HG03460 (cell line): ENCODE data around the gene DOCK11.

Experiments
- ATAC-seq: cut with Tn5 transposase; IDR thresholded peaks from one replicate; pipeline ENCODE4 v1.9.1; 2021; ENCODE audit not compliant: unreplicated experiment

Gene DOCK11

DNA sequence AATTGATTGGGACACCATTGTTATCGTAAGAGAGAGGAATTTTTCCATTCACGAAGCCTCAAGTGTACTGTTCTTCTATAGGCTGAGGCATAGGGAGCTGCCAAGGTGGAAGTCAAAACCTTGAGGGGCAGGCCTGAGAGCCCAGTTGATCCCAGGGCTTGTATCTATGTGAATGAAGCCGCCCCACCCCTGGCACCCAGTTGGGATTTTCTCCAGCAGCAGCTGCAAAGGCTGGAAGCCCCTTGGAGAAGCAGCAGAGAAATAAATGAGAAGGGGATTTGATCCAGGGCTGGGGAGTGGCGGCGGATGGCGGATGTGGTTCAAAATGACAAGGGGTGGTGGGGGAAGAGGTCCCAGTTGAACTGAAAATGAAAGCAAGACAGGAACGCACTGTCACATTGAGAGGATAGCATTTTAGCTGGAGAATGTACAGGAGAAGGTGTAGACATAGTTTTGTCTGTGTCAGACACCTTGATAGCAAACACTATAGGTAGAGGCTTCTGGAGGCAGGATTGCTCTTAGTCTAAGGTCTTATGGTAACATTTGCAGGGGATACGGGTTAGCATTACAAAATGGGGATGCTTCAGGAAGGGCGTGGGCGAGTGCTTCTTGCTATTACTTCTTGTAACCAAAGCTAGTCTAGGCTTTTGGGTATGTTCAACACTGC lies 32.6 kb downstream of the DOCK11 start:
- ATAC-seq = peak; percentile 81

DNA sequence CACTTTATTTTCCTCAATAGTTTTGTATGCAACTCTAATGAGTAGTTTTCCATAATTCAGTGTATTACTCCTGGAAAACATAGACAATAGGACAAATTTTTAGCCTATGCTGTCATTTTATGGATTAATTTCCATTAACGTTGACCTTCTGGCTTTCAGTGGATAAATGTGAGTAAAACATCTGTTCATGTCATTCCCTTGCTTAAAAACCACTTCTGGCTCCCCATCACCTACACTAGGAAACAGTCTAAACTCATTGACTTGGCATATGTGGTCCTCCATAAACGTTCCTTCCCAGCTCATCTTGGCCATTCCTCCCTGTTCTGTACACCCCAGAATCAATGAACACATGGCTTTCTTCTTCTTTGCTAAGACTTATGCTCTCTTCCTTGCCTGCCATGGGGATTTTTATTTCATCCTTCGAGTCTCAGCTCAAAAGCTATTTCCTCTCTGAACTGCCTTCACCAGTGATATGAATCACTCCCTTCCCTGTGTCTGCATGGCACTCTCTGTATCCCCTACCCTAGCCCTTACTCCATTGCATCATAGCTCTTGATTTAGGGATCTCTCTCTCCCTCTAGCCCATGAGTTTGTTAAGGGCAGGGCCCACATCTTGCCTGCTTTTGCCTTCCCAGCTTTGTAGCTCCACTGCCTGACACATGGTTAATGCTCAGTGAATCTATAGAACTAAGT lies 34.8 kb downstream of the DOCK11 start:
- no peak for ATAC-seq

DNA sequence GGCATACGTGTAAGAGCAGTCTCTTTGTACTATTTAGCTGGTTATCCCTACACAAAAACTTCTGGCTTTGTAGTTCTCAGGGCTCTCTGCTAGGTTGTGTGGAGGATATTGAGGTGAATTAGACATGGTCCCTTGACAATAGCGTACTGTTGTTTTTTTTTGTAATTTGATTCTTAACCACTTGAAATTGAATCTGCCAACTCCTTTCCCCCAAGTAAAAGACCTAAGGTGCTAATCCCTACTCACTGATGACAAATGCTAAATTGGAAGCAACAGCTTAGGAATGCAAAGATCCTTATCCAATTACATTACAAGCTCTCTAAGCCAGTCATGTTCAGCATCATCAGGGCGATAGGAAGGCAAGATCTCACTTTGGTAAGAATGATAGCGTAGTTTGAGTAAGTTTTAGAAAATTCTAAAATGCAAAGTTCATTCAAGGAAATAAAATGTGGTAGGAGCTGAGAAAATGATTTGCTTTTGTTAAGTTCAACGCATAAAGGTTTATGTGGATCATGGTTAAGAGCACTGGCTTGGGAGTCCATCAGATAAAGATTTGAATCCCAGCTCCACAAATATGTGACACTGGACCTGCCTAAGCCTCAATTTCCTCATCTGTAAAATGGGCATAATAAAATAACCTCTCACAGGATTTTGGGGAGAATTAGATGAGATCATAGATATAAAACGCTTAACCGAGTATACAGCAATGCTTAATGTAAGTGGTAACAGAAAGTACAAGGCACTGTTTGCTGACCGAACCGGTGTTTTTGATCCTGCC lies 39.3 kb downstream of the DOCK11 start:
- no peak for ATAC-seq

DNA sequence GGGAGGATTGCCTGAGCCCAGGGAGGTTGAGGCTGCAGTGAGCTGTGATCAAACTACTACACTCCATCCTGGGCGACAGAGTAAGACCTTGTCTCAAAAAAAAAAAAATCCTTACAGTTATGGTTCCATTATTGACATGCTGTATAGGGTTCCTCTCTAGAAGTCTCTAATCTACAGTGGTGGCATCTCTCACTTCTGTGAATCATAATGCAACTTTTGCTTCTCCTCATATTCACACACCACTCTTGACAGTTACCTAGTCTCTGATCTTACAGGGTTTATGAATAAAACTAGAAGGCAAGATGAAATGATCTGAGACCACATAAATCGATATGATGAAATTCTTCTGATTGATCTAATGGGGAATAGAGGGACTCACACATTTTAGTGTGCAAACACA lies 40.6 kb downstream of the DOCK11 start:
- ATAC-seq = peak; percentile 53

DNA sequence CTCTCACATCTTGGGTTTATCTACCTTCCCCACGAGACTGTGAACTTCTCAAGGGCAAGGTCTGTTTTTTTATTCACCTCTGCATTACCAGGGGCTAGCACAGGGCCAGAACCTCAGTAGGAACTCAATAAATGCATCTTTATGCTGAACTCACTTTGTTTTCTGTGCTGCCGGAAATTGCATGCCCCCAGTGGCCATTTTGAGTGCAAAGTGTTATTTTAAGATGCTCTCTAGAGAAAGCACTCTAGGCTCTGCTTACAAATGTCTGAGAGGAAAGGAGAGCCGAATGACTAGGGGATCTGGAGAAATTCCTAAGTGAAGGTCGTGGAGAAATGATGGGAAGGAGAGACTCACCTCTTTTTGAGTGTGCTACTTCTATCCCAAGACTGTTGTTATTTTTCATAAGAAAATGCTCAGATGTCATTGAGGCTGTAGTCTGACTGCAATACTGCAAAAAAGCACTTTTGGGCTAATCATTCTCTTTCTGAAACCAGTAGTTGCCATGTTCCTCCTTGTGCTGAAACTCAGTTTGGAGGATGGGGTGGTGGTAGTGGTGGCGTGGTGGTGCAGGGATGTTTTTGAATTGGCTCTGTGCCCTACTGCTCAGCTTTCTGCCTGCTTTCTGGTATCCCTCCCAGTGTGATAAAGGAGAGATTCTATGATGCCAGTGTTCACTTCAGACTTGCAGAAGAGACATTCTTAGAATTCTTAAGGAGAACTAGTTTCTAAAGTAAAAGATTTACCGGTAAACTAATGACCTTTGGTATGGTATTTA lies 41.3 kb downstream of the DOCK11 start:
- peak; percentile 68 for ATAC-seq

DNA sequence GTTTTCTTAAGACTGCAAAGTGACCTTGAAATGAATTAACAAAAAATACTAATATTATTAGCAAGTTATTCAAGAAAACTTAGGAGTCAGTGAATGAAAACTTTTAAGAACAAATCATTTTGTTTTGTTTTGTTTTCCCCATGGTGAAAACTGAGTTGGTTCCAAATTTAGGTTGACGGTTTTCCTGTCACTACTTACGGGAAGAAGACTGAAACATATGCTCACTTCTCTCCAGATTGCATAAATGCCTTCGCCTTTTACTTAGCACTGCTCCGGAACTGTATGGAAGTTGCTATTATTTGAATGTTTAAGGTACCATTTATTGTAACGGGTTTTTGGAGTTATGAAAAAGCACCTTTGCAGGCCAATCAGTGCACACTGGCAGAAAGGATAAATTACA lies 42.8 kb downstream of the DOCK11 start:
- no peak for ATAC-seq

DNA sequence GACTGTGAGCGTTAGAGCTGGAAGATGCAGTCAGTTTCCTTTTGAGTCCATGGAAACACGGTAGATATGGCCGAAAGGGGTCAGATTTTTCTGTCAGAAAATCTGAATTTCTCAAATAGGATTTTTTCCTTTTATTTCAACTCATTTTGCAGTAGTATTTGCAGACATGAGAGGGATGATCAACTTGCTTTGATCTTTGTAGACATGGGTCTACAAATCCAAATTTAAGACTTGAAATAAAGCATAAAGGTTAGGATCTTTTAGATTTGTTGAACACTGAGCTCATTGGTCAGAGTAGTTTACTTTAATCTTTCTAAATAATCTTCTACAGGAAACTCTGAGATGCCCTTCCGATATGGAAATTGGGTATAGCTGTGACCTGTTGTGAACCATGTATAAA lies 44.7 kb downstream of the DOCK11 start:
- ATAC-seq = no peak

DNA sequence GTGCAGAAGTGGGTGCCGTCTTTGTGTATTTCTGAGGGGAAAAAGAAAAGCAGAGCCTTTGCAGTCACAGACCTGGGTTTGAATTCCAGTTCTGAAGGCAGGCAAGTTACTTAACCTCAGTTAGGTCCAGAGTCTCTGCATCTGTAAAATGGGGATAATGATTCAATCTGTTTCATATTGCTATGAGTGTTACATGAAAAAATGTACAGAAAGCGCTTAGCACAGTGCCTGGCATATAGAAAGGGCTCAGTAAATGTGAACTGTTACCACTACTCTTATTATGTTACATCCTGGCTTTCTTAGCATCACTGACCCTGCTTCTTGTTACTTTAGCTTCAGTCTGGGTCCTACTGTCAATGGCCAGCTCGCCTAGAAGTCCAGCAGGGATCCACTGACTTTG lies 45.9 kb downstream of the DOCK11 start:
- ATAC-seq = no peak

DNA sequence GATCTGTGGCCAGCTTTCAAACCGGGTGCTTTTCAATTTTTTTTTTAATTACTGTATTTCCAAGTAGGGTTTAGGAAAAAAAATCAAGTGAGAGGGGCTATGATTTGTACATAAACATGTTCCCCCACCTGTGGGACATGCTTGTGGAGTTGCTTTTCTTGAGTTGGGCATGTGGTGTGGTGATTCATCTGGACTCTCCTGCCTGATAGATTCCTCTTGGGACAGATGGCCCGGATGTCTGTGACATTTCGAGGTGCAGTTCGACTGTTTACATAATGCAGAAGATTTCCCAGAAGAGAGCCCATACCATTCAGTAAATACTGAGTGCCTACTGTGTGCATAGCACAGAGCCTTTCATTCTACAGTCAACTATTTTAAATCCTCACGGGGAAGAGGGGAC lies 49.9 kb downstream of the DOCK11 start:
- no peak for ATAC-seq

DNA sequence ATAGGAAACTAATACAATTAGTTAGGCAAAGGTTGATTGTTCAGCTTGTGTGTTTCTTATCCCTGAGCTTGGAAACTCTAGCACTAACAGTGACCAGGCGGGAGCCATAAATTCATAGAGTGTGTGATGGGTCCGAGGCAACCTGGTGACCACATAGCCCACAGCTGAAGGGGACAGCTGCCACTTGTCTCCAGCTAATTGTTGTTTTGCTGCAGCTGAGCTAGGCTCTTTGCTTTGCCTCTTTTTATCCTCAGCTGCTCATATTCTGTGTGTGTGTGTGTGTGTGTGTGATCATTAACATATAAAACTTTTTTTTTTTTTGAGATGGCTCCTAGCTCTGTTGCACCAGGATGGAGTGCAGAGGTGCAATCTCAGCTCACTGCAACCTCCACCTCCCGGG lies 53.2 kb downstream of the DOCK11 start:
- ATAC-seq = no peak

DNA sequence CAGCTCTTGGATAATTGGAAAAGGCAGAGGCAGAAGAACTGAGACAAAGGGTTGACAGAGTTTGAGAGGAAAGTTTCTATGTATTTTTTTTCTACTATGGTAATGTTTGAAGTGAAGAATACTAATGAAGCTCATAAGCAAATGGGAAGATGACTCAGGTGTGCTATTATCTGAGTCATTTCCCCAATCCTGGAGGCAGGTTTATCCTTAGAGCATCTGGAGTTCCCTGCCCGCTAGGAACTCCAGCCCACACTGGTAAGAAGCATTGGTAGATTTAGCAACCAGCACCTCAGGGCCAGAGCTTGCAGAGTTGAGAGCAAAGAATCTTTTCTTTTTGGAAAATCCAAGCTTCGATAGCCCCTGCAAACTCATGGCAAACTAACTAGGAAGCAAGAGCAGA lies 55.2 kb downstream of the DOCK11 start:
- no peak for ATAC-seq

DNA sequence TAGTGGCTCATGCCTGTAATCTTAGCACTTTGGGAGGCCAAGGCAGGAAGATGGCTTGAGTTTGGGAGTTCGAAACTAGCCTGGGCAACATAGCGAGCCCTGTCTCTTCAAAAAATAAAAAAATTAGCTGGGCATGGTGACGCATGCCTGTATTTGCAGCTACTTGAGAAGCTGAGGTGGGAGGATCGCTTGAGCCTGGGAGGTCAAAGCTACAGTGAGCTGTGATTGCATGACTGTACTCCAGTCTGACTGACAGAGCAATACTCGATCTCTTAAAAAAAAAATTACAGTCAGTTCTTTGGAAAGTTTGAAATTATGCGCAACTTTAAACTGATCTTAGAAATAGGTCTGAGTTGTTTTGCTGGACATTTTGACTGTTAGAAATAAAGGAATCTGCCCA lies 55.8 kb downstream of the DOCK11 start:
- no peak for ATAC-seq

DNA sequence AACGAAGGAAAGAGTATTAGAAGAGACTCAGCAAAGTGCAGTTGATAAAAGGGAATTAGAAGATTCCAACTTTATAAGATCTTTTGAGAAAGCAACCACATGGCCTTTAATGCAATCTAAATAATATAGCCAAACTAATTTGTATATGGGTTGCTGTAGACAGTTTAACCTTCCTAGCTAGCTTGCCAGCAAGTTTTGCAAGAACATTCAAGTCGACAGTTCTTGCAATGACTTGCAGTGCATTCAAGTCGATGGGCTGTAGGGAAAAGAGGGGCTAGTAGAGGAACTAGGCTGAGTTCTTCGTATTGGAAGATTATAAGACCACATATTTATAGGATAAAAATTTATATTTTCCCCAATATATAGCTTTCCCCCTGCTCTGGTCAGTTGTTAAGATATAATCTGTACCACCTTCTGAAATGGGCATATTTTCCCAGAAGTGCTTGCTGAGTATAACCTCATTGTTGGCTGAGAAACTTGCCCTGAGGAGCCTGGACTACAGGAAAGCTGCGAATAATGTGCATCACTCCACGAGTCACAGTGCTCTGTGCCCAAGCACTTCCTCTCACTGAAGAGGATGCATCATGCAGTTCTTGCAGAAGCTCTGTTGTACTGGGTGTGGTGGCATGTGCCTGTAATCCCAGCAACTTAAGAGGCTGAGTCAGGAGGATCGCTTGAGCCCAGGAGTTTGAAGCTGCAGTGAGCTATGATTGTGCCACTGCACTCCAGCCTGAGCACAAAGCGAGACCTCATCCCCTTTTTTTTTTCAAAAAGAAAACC lies 56.7 kb downstream of the DOCK11 start:
- ATAC-seq = no peak

DNA sequence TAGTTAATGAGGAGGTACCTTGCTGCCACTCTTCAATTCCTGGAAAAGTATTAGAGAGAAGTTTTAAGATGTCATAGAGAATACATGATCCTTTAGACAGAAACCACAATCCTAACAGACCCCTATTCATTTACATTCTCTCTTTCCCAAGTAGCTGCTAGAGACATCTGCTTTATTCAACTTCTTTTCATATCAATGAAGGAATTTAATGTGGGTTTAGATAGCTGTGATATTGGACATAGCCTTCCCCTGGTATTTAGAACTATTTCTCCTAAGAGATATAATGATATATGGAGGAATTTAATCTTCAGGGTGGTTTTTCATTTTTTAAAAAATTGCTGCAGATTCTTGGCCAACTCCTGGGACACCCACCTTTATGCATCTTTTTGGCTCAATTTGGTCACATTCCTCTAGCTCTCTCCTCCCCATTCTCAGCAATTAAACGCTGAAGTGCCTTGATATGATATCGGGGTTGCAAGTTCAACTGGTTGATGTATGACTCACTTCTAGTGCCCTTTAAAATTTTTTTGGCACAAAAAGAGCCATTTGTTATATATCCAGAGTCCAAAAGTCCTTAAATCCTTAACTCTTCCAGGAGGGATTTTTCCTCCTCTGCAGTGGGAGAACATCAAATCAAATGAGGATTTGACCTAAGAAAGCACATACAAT lies 57.6 kb downstream of the DOCK11 start:
- no peak for ATAC-seq

DNA sequence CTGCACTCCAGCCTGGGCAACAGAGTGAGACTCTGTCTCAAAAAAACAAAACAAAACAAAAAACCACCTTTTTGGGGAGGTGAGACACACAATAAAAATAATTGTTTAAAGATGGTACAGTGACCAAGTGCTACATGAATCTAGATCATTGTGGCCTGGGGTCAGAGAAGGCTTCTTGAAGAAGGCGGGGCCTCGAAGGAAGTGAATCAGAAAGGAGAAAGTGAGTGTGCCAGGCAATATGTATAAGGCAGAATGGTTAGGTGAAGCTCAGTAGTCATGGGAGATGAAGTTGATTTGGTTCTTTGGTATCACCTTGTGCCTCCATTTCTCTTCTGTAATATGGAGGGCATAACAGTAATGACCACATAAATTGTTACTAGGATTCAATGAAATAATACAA lies 58.9 kb downstream of the DOCK11 start:
- ATAC-seq = no peak

DNA sequence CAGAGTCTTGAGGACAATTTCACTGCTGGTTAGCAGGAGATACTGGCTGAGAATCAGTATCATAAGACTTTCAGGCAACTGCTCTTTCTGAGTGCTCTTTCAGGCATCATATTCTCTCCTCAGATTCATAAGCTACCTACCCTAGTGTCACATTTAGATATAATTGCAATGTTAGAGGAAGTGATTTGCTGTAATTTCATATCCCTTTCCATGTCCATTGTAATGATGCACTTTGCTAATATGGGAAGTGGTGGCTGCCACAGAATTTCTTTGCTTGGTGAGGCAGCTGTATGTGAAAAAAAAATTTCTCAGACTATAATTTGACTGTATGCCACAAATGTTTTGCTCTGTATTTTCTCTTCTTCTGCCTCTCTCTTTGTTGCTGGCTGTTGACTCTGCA lies 63.3 kb downstream of the DOCK11 start:
- ATAC-seq = no peak

DNA sequence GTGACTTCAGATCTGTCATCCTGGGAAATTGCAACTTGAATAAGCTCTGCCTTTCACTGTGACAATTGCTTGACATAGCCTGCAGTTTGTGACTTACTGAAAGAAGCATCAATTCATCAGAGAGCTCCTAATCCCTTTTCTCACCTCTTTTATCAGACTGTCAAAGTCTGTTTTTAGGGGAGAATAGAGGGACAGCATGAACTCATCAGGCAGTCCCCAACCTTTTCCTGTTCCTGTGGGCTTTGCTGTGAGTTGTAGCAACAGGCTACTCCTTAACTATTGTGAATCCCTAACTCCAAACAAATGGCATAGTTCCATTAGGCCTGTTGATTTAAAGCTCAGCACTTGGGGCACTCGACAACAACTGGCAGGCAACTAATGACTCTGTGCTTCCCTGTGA lies 64.9 kb downstream of the DOCK11 start:
- ATAC-seq = no peak

DNA sequence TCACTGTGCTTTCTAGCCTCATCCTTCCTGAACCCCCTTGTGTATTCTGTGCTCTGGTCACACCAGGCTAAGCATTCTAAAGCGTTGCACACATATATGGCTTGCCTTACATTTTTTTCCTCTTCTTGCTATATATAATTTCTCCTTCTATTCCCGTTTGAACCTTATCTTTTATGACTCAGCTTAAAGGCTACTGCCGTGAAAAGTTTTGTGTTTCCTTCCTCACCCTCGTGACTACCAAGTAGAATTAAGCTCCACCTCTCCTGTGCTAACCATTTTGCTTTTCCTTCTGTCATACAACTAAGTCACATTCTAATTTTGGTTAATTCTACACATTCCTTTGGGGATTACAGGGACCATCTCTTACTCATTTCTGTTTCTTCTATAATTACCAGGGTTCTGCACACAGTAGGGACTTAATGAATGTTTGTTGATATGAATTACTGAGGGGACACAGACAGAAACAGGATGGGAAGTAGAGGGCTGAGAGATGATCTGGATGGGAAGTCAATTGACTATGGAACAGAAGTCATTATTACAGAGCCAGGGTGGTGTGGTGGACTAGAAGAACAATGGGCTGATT lies 67.1 kb downstream of the DOCK11 start:
- ATAC-seq = no peak

DNA sequence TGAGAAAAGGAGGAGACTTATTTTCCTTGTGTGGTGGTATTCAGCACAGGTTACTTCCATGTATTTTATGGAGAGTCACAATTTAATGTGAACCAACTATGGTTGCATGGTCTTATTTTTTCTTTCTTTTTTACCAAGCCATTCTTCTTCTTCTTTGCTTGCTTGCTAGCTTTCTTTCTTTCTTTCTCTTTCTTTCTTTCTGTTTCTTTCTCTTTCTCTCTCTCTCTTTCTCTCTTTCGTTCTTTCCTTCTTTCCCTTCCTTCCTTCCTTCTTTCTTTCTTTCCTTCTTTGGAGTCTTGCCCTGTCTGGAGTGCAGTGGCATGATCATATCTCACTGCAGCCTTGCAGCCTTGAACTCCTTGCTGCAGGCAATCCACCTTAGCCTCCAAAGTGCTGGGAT lies 68.9 kb downstream of the DOCK11 start:
- no peak for ATAC-seq

DNA sequence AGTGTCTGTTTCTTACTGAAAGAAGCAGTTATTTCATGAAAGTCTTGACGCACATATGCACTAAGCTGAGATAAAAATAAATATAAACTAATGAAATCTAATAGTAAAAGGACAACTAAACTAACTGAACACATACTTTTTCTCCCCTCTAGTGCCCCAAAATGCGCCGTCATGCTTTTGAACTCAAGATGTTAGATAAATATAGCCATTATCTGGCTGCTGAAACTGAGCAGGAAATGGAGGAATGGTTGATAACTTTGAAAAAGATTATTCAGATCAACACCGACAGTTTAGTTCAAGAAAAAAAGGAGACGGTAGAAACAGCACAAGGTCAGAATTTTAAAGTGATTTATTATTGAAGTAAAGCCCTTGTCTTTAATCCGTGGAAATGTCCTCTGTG lies 70.2 kb downstream of the DOCK11 start:
- no peak for ATAC-seq
